ENCODE data around the gene ACTL8. TPM values are rescaled to one million over a fixed set of nuclear protein-coding genes. Genes with fewer than 3 reads are reported as not detected.

The ACTL8 gene
- total RNA-seq, 4 donors from 2014 or later = not detected

- DNase-seq (ENCODE audit: low spot score in 2 of 2) = no peak
- no peaks in the 10 kb centered on the region for H3K9me3 ChIP-seq
- H3K4me3 ChIP-seq = no peak overlapping the region
- no peak for TF ChIP-seq POLR2A (IDR thresholded peaks at IDR 0.05)
- TF ChIP-seq CTCF (IDR thresholded peaks at IDR 0.05) = no peak
- H3K4me1 ChIP-seq = no peaks in the 10 kb centered on the region
- no peaks in the 10 kb centered on the region for H3K27me3 ChIP-seq
- no peak overlapping the region for H3K27ac ChIP-seq
- WGBS, 2 donors = 80 to 83% methylated on average over 1 of the region's 1 CpG
- no peaks in the 10 kb centered on the region for H3K36me3 ChIP-seq
Measured at GRCh38 chr1:17860812-17861211, 105.7 kb downstream of the ACTL8 start.

DNA sequence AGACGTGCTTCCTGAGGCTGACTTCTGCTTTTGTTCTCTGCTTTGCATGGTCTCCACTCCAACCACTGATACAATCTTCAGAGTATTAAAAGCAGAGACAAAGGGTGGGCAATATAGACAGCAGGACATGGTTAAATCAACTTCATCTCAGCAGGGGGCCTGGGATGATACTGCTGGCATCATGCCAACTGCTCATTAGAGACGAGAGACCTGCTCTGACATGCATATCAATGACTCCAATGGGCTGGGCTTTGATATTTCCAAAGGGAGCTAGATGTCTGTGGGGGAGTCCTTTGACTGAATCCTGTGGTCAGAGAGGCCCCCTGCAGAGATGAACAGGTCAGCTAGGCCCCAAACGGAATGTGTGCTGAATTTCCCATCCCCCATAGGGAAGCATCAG, 106.6 kb downstream of the ACTL8 start:
- DNase-seq (ENCODE audit: low spot score in 2 of 2) = no peak
- TF ChIP-seq EP300 (IDR thresholded peaks at IDR 0.05) (no peak), CTCF (IDR thresholded peaks at IDR 0.05) (no peak), POLR2A (IDR thresholded peaks at IDR 0.05) (no peak)
- no peak overlapping the region for H3K27ac ChIP-seq
- no peaks in the 10 kb centered on the region for H3K27me3 ChIP-seq
- no peaks in the 10 kb centered on the region for H3K36me3 ChIP-seq
- WGBS, 2 donors = 21 to 22% methylated on average over 3 of the region's 3 CpGs
- H3K4me1 ChIP-seq = no peaks in the 10 kb centered on the region
- H3K9me3 ChIP-seq = no peaks in the 10 kb centered on the region
- H3K4me3 ChIP-seq = no peak overlapping the region

GRCh38 chr1:17862121-17862520, 107.0 kb downstream of the ACTL8 start:
- Histone ChIP-seq H3K4me1 (no peaks in the 10 kb centered on the region), H3K4me3 (no peak overlapping the region), H3K9me3 (peaks cover 0 to under 1% (median 0%) of the 10 kb centered on the region in 4 donors), H3K36me3 (no peaks in the 10 kb centered on the region), H3K27ac (no peak overlapping the region), H3K27me3 (no peaks in the 10 kb centered on the region)
- TF ChIP-seq EP300 (IDR thresholded peaks at IDR 0.05) = no peak
- no peak for TF ChIP-seq CTCF (IDR thresholded peaks at IDR 0.05)
- no peak for TF ChIP-seq POLR2A (IDR thresholded peaks at IDR 0.05)
- WGBS, 2 donors = 61 to 62% methylated on average over 2 of the region's 2 CpGs
- DNase-seq (ENCODE audit: low spot score in 2 of 2) = no peak

- Histone ChIP-seq H3K4me1 (no peaks in the 10 kb centered on the region), H3K36me3 (no peaks in the 10 kb centered on the region), H3K27ac (no peak overlapping the region), H3K27me3 (no peaks in the 10 kb centered on the region), H3K4me3 (no peak overlapping the region), H3K9me3 (peaks cover 0 to 20% (median 0%) of the 10 kb centered on the region in 4 donors)
- no peak for DNase-seq (ENCODE audit: low spot score in 2 of 2)
- 50 to 61% methylated on average over 9 of the region's 9 CpGs for WGBS, 2 donors
- no peak for TF ChIP-seq EP300 (IDR thresholded peaks at IDR 0.05)
- TF ChIP-seq CTCF (IDR thresholded peaks at IDR 0.05) = no peak
- no peak for TF ChIP-seq POLR2A (IDR thresholded peaks at IDR 0.05)
Measured at GRCh38 chr1:17865912-17866739, 111.0 kb downstream of the ACTL8 start.

DNA sequence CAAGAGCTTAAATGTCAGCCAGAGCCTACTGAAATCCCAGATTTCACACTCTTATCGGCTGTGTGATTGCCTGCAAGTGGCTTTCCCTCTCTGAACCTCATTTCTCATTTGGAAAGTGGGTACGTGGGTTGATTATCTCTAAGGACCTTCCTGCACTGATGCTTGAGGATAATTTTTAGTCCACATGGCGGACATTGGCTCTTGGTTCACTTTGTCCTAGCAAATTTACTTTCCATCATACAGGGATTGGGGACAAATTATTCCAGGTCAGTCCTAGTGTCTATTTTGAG, 111.6 kb downstream of the ACTL8 start:
- 83 to 92% methylated on average over 3 of the region's 3 CpGs for WGBS, 2 donors
- Histone ChIP-seq H3K4me3 (no peak overlapping the region), H3K4me1 (no peaks in the 10 kb centered on the region), H3K9me3 (peaks cover 0 to 22% (median 0%) of the 10 kb centered on the region in 4 donors), H3K36me3 (no peaks in the 10 kb centered on the region), H3K27me3 (no peaks in the 10 kb centered on the region), H3K27ac (no peak overlapping the region)
- DNase-seq (ENCODE audit: low spot score in 2 of 2) = no peak
- TF ChIP-seq POLR2A (IDR thresholded peaks at IDR 0.05) (no peak), CTCF (IDR thresholded peaks at IDR 0.05) (no peak), EP300 (IDR thresholded peaks at IDR 0.05) (no peak)

Data from tibial nerve (tissue), 4 donors.